GM12878 (cell line): ENCODE data around the gene LYPD8. TPM values are rescaled to one million over a fixed set of nuclear protein-coding genes. Genes with fewer than 3 reads are reported as not detected.

Source experiments
- ATAC-seq: fragments of 200-7000 bp; cut with Tn5 transposase; 3 replicates; pipeline ENCODE4 v1.9.1; 2020; ENCODE audit warnings: mild to moderate bottlenecking, moderate library complexity
- BruUV-seq: library from RNA; stranded (reverse); fragments of 400-500 nt; replicated peaks from 2 replicates; lab custom pipeline; 2021; lab: Mats Ljungman, UMichigan
- CTCF ChIA-PET: fragments of 300-600 bp; sonication (Branson Sonifier 250); formaldehyde crosslinking; extraction: SDS; loops from one replicate; lab custom pipeline; 2021; ENCODE audit warnings: inconsistent platforms; lab: Yijun Ruan, JAX
- POLR2A ChIA-PET: fragments of 350-600 bp; formaldehyde crosslinking; extraction: SDS; loops from one replicate; lab custom pipeline; 2021; ENCODE audit warnings: inconsistent platforms; lab: Charles Lee
- RAD21 ChIA-PET: fragments of 300-600 bp; sonication (Branson Sonifier 250); formaldehyde crosslinking; loops from one replicate; lab custom pipeline; 2023; ENCODE audit warnings: antibody characterized with exemption; ENCODE audit not compliant: unreplicated experiment; lab: Charles Lee
- SMC1A ChIA-PET: fragments of 300-600 bp; sonication (Branson Sonifier 250); formaldehyde crosslinking; loops from one replicate; lab custom pipeline; 2023; ENCODE audit not compliant: unreplicated experiment, uncharacterized antibody; lab: Charles Lee
- DNase-seq: peaks from one replicate; pipeline ENCODE4 v3.0.0-alpha.2; 2011; ENCODE audit warnings: low read depth, low spot score
- FAIRE-seq: peaks from 3 replicates; lab custom pipeline; 2011; peaks lifted over from hg19 to GRCh38; lab: Jason Lieb, UNC
- H2AFZ ChIP-seq: 2 replicates; pipeline ENCODE4 v1.6.0; 2011; ENCODE audit warnings: low read depth, low read length, control low read depth; ENCODE audit not compliant: control insufficient read depth
- H3K27ac ChIP-seq: 2 replicates; pipeline ENCODE4 v1.5.1; 2011; ENCODE audit warnings: control low read depth; ENCODE audit not compliant: control insufficient read depth, insufficient read depth
- H3K27me3 ChIP-seq, 2 experiments: replicated peaks in 1 of 2; 2 replicates each; pipeline versions ENCODE4 v1.6.0 to v1.6.1; 2011; ENCODE audit warnings: low read length in 1 of 2; ENCODE audit not compliant: control insufficient read depth in 2 of 2, insufficient read depth in 2 of 2
- H3K36me3 ChIP-seq, 2 experiments: 2 replicates each; pipeline ENCODE4 v1.5.1; 2011; ENCODE audit warnings: low read length in 1 of 2; ENCODE audit not compliant: control insufficient read depth in 2 of 2, insufficient read depth in 2 of 2
- H3K4me1 ChIP-seq: 2 replicates; pipeline ENCODE4 v1.6.1; 2011; ENCODE audit warnings: mild to moderate bottlenecking, low read length, moderate library complexity, mixed read lengths; ENCODE audit not compliant: control insufficient read depth, insufficient read depth
- H3K4me2 ChIP-seq: 2 replicates; pipeline ENCODE4 v1.6.0; 2011; ENCODE audit warnings: control low read depth; ENCODE audit not compliant: control insufficient read depth, insufficient read depth
- H3K4me3 ChIP-seq: fragments of 200-600 bp; sonication (generic); 2 replicates; pipeline ENCODE4 v1.5.1; 2016
- H3K79me2 ChIP-seq: 2 replicates; pipeline ENCODE4 v1.6.0; 2011; ENCODE audit warnings: low read length; ENCODE audit not compliant: control insufficient read depth, insufficient read depth
- H3K9ac ChIP-seq: 2 replicates; pipeline ENCODE4 v1.8.0; 2011; ENCODE audit warnings: low read length, control low read depth, mixed read lengths; ENCODE audit not compliant: control insufficient read depth, insufficient read depth
- H3K9me3 ChIP-seq: replicated peaks from 3 replicates; pipeline ENCODE4 v1.5.1; 2011; ENCODE audit warnings: mild to moderate bottlenecking, low read length; ENCODE audit not compliant: control insufficient read depth, insufficient read depth
- H4K20me1 ChIP-seq: 2 replicates; pipeline ENCODE4 v1.6.0; 2011; ENCODE audit not compliant: control insufficient read depth, insufficient read depth
- CEBPZ ChIP-seq: fragments of 150-350 bp; IDR thresholded peaks from 2 replicates; pipeline ENCODE4 v1.6.1; 2016; ENCODE audit warnings: low read depth, low read length
- CUX1 ChIP-seq: IDR thresholded peaks from 2 replicates; pipeline ENCODE4 v1.6.1; 2012; ENCODE audit warnings: improper control_type of control experiment, low read depth, low read length; ENCODE audit not compliant: insufficient replicate concordance
- IKZF1 ChIP-seq: fragments of 450-650 bp; conservative IDR thresholded peaks from 2 replicates; pipeline ENCODE4 v1.6.1; 2017; ENCODE audit warnings: antibody characterized with exemption, mild to moderate bottlenecking
- NFYB ChIP-seq: IDR thresholded peaks from 2 replicates; pipeline ENCODE4 v1.6.1; 2011; ENCODE audit warnings: low read depth, mild to moderate bottlenecking, low read length, improper control_type of control experiment, moderate library complexity; ENCODE audit not compliant: insufficient read depth
- NR2C2 ChIP-seq: IDR thresholded peaks from 2 replicates; pipeline ENCODE4 v1.6.1; 2011; ENCODE audit warnings: borderline replicate concordance, low read depth; ENCODE audit not compliant: control insufficient read depth, insufficient read length
- WGBS: methylation state at CpG from one replicate; pipeline ENCODE4 v1.1.6; 2016; ENCODE audit warnings: low lambda C conversion rate; ENCODE audit not compliant: insufficient replicate concordance, insufficient coverage; ENCODE audit errors: missing lambda C conversion rate; 5-methylcytosine and 5-hydroxymethylcytosine counted together
- in situ Hi-C: fragments of 300-500 bp; cut with MboI; formaldehyde crosslinking; loops from 9 replicates; pipeline ENCODE4 v1.14.3; 2018; ENCODE audit warnings: mixed read lengths
- intact Hi-C: fragments of 100-400 bp; cut with micrococcal nuclease; formaldehyde crosslinking; loops from one replicate; pipeline ENCODE4 v1.14.2; 2022; ENCODE audit not compliant: unreplicated experiment
- polyA plus RNA-seq, 11 experiments: library from polyadenylated mRNA; depleted of rRNA in 4 of 11; unstranded in 6 of 11; stranded (reverse) in 5 of 11; fragments of >200 nt; fragmentation: Nextera tagmentation in 4 of 11; fragmentation: Illumina TruSeq in 1 of 11; extraction: Ambion mirVana in 4 of 11; extraction: Trizol in 1 of 11; gene quantifications; 1 replicate in 1 of 11; 2 replicates in 10 of 11; pipeline versions ENCODE4 v1.2.1 to v1.2.3, GENCODE V29; 2011 to 2016; ENCODE audit warnings: inconsistent platforms in 2 of 11, missing spikeins in 2 of 11, low read depth in 1 of 11
- total RNA-seq, 4 experiments: library from RNA; depleted of rRNA in 3 of 4; stranded (reverse); fragments of >200 nt in 3 of 4; fragmentation: Illumina TruSeq in 1 of 4; extraction: Trizol in 1 of 4; gene quantifications; 2 replicates each; pipeline versions ENCODE4 v1.2.1 to v1.2.3, GENCODE V29; 2013 to 2021
- TF ChIP-seq, protein P1 (sequence below): fragments of 450-650 bp; IDR thresholded peaks from 2 replicates; pipeline ENCODE4 v1.6.1; 2016; ENCODE audit warnings: mild to moderate bottlenecking, moderate library complexity, borderline replicate concordance
- TF ChIP-seq, protein P2 (sequence below): fragments of 450-650 bp; IDR thresholded peaks from 2 replicates; pipeline ENCODE4 v1.6.1; 2018; ENCODE audit warnings: borderline replicate concordance, mild to moderate bottlenecking; ENCODE audit not compliant: partially characterized antibody

LYPD8 gene
- total and polyA plus RNA-seq, 10 of the 15 experiments (the other 5 are each of a cell fraction or from before 2014, with no cell fraction given), result 0.13 to 0.40 (median 0.18) TPM; not detected in 7

- ChIA-PET CTCF (interaction anchor here (4.1 kb wide), 1 partner anchor 103 kb away, joined by 20 read pairs; no protein-coding TSS in a partner anchor), SMC1A (interaction anchor here (1.5 kb wide), 1 partner anchor 91 kb away, joined by 3 read pairs; no protein-coding TSS in a partner anchor), POLR2A (interaction anchor here (1.6 kb wide), 1 partner anchor 13 kb away, joined by 3 read pairs; no protein-coding TSS in a partner anchor), RAD21 (no interaction called here)
- Histone ChIP-seq H3K9me3 (no peaks in the 10 kb centered on the region), H4K20me1 (no peaks in the 10 kb centered on the region), H3K36me3 (no peaks in the 10 kb centered on the region), H3K4me3 (no peak within 1 kb of the TSS), H3K4me2 (no peak within 1 kb of the TSS), H2AFZ (no peak within 1 kb of the TSS), H3K79me2 (no peaks in the 10 kb centered on the region), H3K27me3 (no peaks in the 10 kb centered on the region), H3K4me1 (no peaks in the 10 kb centered on the region), H3K27ac (no peak within 1 kb of the TSS), H3K9ac (no peak within 1 kb of the TSS)
- ATAC-seq (no peak), DNase-seq (no peak), FAIRE-seq (peak; percentile 49)
- in situ Hi-C loops, result no loop called here
- intact Hi-C loops, result no loop called here
- WGBS, result 57% methylated on average over 1 of the region's 1 CpG
- no TSS peak for BruUV-seq
- TF ChIP-seq CUX1, result no peak
- TF ChIP-seq, protein P1, sequence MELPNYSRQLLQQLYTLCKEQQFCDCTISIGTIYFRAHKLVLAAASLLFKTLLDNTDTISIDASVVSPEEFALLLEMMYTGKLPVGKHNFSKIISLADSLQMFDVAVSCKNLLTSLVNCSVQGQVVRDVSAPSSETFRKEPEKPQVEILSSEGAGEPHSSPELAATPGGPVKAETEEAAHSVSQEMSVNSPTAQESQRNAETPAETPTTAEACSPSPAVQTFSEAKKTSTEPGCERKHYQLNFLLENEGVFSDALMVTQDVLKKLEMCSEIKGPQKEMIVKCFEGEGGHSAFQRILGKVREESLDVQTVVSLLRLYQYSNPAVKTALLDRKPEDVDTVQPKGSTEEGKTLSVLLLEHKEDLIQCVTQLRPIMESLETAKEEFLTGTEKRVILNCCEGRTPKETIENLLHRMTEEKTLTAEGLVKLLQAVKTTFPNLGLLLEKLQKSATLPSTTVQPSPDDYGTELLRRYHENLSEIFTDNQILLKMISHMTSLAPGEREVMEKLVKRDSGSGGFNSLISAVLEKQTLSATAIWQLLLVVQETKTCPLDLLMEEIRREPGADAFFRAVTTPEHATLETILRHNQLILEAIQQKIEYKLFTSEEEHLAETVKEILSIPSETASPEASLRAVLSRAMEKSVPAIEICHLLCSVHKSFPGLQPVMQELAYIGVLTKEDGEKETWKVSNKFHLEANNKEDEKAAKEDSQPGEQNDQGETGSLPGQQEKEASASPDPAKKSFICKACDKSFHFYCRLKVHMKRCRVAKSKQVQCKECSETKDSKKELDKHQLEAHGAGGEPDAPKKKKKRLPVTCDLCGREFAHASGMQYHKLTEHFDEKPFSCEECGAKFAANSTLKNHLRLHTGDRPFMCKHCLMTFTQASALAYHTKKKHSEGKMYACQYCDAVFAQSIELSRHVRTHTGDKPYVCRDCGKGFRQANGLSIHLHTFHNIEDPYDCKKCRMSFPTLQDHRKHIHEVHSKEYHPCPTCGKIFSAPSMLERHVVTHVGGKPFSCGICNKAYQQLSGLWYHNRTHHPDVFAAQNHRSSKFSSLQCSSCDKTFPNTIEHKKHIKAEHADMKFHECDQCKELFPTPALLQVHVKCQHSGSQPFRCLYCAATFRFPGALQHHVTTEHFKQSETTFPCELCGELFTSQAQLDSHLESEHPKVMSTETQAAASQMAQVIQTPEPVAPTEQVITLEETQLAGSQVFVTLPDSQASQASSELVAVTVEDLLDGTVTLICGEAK, result no peak
- TF ChIP-seq CEBPZ, result no peak
- no peak for TF ChIP-seq IKZF1
- TF ChIP-seq, protein P2, sequence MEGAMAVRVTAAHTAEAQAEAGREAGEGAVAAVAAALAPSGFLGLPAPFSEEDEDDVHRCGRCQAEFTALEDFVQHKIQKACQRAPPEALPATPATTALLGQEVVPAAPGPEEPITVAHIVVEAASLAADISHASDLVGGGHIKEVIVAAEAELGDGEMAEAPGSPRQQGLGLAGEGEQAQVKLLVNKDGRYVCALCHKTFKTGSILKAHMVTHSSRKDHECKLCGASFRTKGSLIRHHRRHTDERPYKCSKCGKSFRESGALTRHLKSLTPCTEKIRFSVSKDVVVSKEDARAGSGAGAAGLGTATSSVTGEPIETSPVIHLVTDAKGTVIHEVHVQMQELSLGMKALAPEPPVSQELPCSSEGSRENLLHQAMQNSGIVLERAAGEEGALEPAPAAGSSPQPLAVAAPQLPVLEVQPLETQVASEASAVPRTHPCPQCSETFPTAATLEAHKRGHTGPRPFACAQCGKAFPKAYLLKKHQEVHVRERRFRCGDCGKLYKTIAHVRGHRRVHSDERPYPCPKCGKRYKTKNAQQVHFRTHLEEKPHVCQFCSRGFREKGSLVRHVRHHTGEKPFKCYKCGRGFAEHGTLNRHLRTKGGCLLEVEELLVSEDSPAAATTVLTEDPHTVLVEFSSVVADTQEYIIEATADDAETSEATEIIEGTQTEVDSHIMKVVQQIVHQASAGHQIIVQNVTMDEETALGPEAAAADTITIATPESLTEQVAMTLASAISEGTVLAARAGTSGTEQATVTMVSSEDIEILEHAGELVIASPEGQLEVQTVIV, result no peak
- peak; percentile 12 for TF ChIP-seq NR2C2
- no peak for TF ChIP-seq NFYB
Measured at GRCh38 chr1:248702714-248703113, 52.8 kb downstream of the LYPD8 start, which contains the start of gene OR14I1. Gene OR14I1 (minus strand): TSS chr1:248702766.
